HCT116 (cell line): ENCODE results near the gene LPCAT2. TPM values are rescaled to one million over a fixed set of nuclear protein-coding genes. Genes with fewer than 3 reads are reported as not detected.

Experiments used
- ATAC-seq: fragments of 200-7000 bp; cut with Tn5 transposase; 2 replicates; pipeline ENCODE4 v1.9.1; 2020; ENCODE audit warnings: mild to moderate bottlenecking, moderate library complexity
- BruUV-seq: library from RNA; stranded (reverse); fragments of 400-500 nt; replicated peaks from 2 replicates; lab custom pipeline; 2021; lab: Mats Ljungman, UMichigan
- CTCF ChIA-PET: fragments of 300-600 bp; sonication (Branson Sonifier 250); formaldehyde crosslinking; loops from one replicate; lab custom pipeline; 2021; ENCODE audit warnings: antibody characterized with exemption; lab: Charles Lee
- POLR2A ChIA-PET: fragments of 300-600, 350-600 bp; sonication (Branson Sonifier 250); formaldehyde crosslinking; loops from one replicate; lab custom pipeline; 2021; ENCODE audit warnings: antibody characterized with exemption; lab: Charles Lee
- RAD21 ChIA-PET, 2 experiments: fragments of 300-600 bp; sonication (Branson Sonifier 250); formaldehyde crosslinking; loops; one replicate each; lab custom pipeline; 2023; ENCODE audit warnings: low total read pairs in 2 of 2; ENCODE audit not compliant: uncharacterized antibody in 2 of 2, unreplicated experiment in 2 of 2, low non-redundant PET in 1 of 2; lab: Charles Lee
- DNase-seq: peaks from one replicate; pipeline ENCODE4 v3.0.0-alpha.2; 2010; ENCODE audit warnings: low read depth, low spot score
- H2AFZ ChIP-seq: fragments of 200-600 bp; shearing (Covaris generic), sonication (generic); 2 replicates; pipeline ENCODE4 v1.6.1; 2017; ENCODE audit warnings: low read depth, mixed run types, mixed read lengths, antibody characterized with exemption, low read length; ENCODE audit not compliant: poor library complexity, severe bottlenecking
- H3K27ac ChIP-seq: 2 replicates; pipeline ENCODE4 v1.5.1; 2012; ENCODE audit warnings: low read depth, low read length
- H3K27me3 ChIP-seq: fragments of 200-600 bp; sonication (generic); 2 replicates; pipeline ENCODE4 v1.6.1; 2016; ENCODE audit warnings: mixed run types, low read length, mixed read lengths; ENCODE audit not compliant: insufficient read depth
- H3K36me3 ChIP-seq, 2 experiments: fragments of 200-500 bp in 1 of 2; fragments of 200-600 bp in 1 of 2; sonication (Bioruptor generic) in 1 of 2; sonication (generic) in 1 of 2; 2 replicates each; pipeline versions ENCODE4 v1.5.1 to v1.6.1; 2014 to 2016; ENCODE audit warnings: low read length in 2 of 2, inconsistent platforms in 1 of 2, mixed read lengths in 1 of 2, mixed run types in 1 of 2; ENCODE audit not compliant: insufficient read depth in 2 of 2, control insufficient read depth in 1 of 2
- H3K4me1 ChIP-seq, 2 experiments: fragments of 200-600 bp in 1 of 2; sonication (generic) in 1 of 2; 2 replicates each; pipeline versions ENCODE4 v1.5.1 to v1.6.1; 2012 to 2017; ENCODE audit warnings: low read length in 2 of 2, inconsistent platforms in 1 of 2, mild to moderate bottlenecking in 1 of 2, mixed read lengths in 1 of 2, mixed run types in 1 of 2, moderate library complexity in 1 of 2; ENCODE audit not compliant: insufficient read depth in 2 of 2, control insufficient read depth in 1 of 2
- H3K4me2 ChIP-seq: fragments of 200-600 bp; sonication (generic); 2 replicates; pipeline ENCODE4 v1.6.1; 2017; ENCODE audit warnings: mixed run types, low read length, mixed read lengths
- H3K4me3 ChIP-seq, 2 experiments: fragments of 200-600 bp in 1 of 2; sonication (generic) in 1 of 2; replicated peaks in 1 of 2; 2 replicates each; pipeline ENCODE4 v1.5.1; 2011 to 2016; ENCODE audit warnings: low read length in 2 of 2, control low read depth in 1 of 2, low read depth in 1 of 2, mild to moderate bottlenecking in 1 of 2, mixed read lengths in 1 of 2, mixed run types in 1 of 2
- H3K79me2 ChIP-seq: fragments of 200-600 bp; sonication (generic); 2 replicates; pipeline ENCODE4 v1.6.1; 2017; ENCODE audit warnings: mild to moderate bottlenecking, mixed run types, low read length, moderate library complexity, mixed read lengths; ENCODE audit not compliant: insufficient read depth
- H3K9ac ChIP-seq: fragments of 200-600 bp; sonication (generic); 2 replicates; pipeline ENCODE4 v1.6.1; 2016; ENCODE audit warnings: low read length, mixed read lengths
- H3K9me2 ChIP-seq: fragments of 200-600 bp; sonication (generic), shearing (Covaris generic); 2 replicates; pipeline ENCODE4 v1.6.1; 2017; ENCODE audit warnings: mixed run types, mild to moderate bottlenecking, moderate library complexity; ENCODE audit not compliant: insufficient read depth
- H3K9me3 ChIP-seq, 2 experiments: fragments of 200-500 bp in 1 of 2; fragments of 200-600 bp in 1 of 2; sonication (Bioruptor generic) in 1 of 2; sonication (generic) in 1 of 2; 2 replicates each; pipeline ENCODE4 v1.6.1; 2014 to 2017; ENCODE audit warnings: low read length in 2 of 2, mixed read lengths in 2 of 2, inconsistent platforms in 1 of 2, low read depth in 1 of 2, mild to moderate bottlenecking in 1 of 2, mixed run types in 1 of 2, moderate library complexity in 1 of 2; ENCODE audit not compliant: control insufficient read depth in 1 of 2, insufficient read depth in 1 of 2
- H4K20me1 ChIP-seq: fragments of 200-600 bp; sonication (generic), shearing (Covaris generic); 2 replicates; pipeline ENCODE4 v1.6.1; 2017; ENCODE audit warnings: mixed run types, mild to moderate bottlenecking, moderate library complexity; ENCODE audit not compliant: insufficient read depth
- CBX3 ChIP-seq: IDR thresholded peaks from 2 replicates; pipeline ENCODE4 v1.6.1; 2012; ENCODE audit warnings: low read depth
- CEBPB ChIP-seq: IDR thresholded peaks from 2 replicates; pipeline ENCODE4 v1.6.1; 2012; ENCODE audit warnings: low read depth
- EGR1 ChIP-seq: IDR thresholded peaks from 2 replicates; pipeline ENCODE4 v1.6.1; 2012; ENCODE audit warnings: low read depth
- EZH2 ChIP-seq: fragments of 200-600 bp; sonication (generic); IDR thresholded peaks from 2 replicates; pipeline ENCODE4 v1.6.1; 2017; ENCODE audit warnings: antibody characterized with exemption, mixed run types
- EZH2phosphoT487 ChIP-seq: fragments of 200-600 bp; IDR thresholded peaks from 2 replicates; pipeline ENCODE4 v1.6.1; 2018; ENCODE audit warnings: antibody characterized with exemption, borderline replicate concordance
- FOSL1 ChIP-seq: IDR thresholded peaks from 2 replicates; pipeline ENCODE4 v1.6.1; 2012; ENCODE audit warnings: low read depth
- JUND ChIP-seq: IDR thresholded peaks from 2 replicates; pipeline ENCODE4 v1.6.1; 2012
- POLR2A ChIP-seq: IDR thresholded peaks from 2 replicates; pipeline ENCODE4 v1.7.0; 2011; ENCODE audit warnings: borderline replicate concordance; ENCODE audit not compliant: insufficient read depth, insufficient read length; ENCODE audit errors: extremely low read depth
- SIN3A ChIP-seq: IDR thresholded peaks from 2 replicates; pipeline ENCODE4 v1.6.1; 2012; ENCODE audit warnings: low read depth
- SP1 ChIP-seq: IDR thresholded peaks from 2 replicates; pipeline ENCODE4 v1.6.1; 2012; ENCODE audit warnings: low read depth
- SRF ChIP-seq: IDR thresholded peaks from 2 replicates; pipeline ENCODE4 v1.6.1; 2012; ENCODE audit warnings: low read depth
- TCF7L2 ChIP-seq: IDR thresholded peaks from 2 replicates; pipeline ENCODE4 v1.7.0; 2011; ENCODE audit warnings: borderline replicate concordance, inconsistent platforms; ENCODE audit not compliant: insufficient read depth, insufficient read length; ENCODE audit errors: extremely low read depth
- YY1 ChIP-seq: IDR thresholded peaks from 2 replicates; pipeline ENCODE4 v1.6.1; 2011; ENCODE audit warnings: low read length, low read depth, moderate library complexity, mild to moderate bottlenecking; ENCODE audit not compliant: insufficient replicate concordance; ENCODE audit errors: extremely low read depth
- ZFX ChIP-seq: fragments of 450-650 bp; IDR thresholded peaks from 2 replicates; pipeline ENCODE4 v1.6.1; 2017
- ZNF274 ChIP-seq: fragments of 200-500 bp; sonication (Bioruptor generic); IDR thresholded peaks from 2 replicates; pipeline ENCODE4 v1.6.1; 2014; ENCODE audit warnings: mild to moderate bottlenecking, low read depth, low read length, inconsistent platforms
- intact Hi-C: fragments of 100-400 bp; cut with micrococcal nuclease; formaldehyde crosslinking; loops from 2 replicates; pipeline ENCODE4 v1.10.0; 2022
- total RNA-seq: library from RNA; stranded (reverse); gene quantifications from one replicate; pipeline ENCODE4 v1.2.1, GENCODE V29; 2021; ENCODE audit not compliant: unreplicated experiment
- TF ChIP-seq, protein P1 (sequence below): IDR thresholded peaks from 2 replicates; pipeline ENCODE4 v1.6.1; 2011; ENCODE audit warnings: mild to moderate bottlenecking, low read length, moderate library complexity; ENCODE audit not compliant: insufficient replicate concordance; ENCODE audit errors: extremely low read depth
- TF ChIP-seq, protein P2 (sequence below): IDR thresholded peaks from 2 replicates; pipeline ENCODE4 v1.6.1; 2012
- TF ChIP-seq, protein P3 (sequence below): IDR thresholded peaks from 2 replicates; pipeline ENCODE4 v1.6.1; 2012; ENCODE audit warnings: low read depth
- TF ChIP-seq, protein P4 (sequence below): IDR thresholded peaks from 2 replicates; pipeline ENCODE4 v1.6.1; 2012

LPCAT2 gene
- total RNA-seq, 1 experiment from 2014 or later: 13.1 TPM

DNA sequence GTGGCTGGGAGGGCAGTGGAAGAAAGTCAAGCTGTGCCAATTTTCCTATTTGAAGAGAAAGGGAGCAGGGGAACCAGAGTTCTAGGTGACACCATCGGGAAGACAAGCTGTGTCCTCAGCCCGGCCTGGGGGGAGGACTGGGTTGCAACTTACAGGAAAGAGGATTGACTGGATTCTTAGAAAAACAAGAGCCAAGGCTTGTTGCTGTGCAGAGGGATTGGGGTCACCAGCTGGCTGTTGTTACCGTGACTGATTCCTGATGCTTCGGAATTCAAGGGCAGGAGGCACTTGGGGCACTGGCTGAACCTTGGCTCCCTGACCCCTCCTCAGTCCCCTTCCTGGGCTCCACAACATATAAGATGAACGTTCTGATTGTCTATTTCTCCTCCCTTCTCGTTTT, 46.6 kb upstream of the LPCAT2 start:
- Histone ChIP-seq H4K20me1 (no peaks in the 10 kb centered on the region), H3K79me2 (no peaks in the 10 kb centered on the region), H3K9ac (no peak overlapping the region), H3K4me1 (no peaks in the 10 kb centered on the region), H3K4me3 (no peak overlapping the region), H3K27me3 (0 out of 2 replicates have a peak, but pooled peaks cover 5% of the 10 kb centered on the region), H3K4me2 (no peak overlapping the region), H3K9me2 (no peaks in the 10 kb centered on the region), H3K27ac (no peak overlapping the region), H3K36me3 (no peaks in the 10 kb centered on the region), H2AFZ (no peak overlapping the region), H3K9me3 (no peaks in the 10 kb centered on the region)
- DNase-seq (no peak), ATAC-seq (no peak)
- intact Hi-C loops: loop anchor here (10.0 kb wide), 2 partner anchors 863 to 1907 kb away; no protein-coding TSS in a partner anchor
- POLR2A ChIA-PET: no interaction called here
- TF ChIP-seq SP1: no peak
- no peak for TF ChIP-seq EGR1
- TF ChIP-seq CBX3: no peak
- no peak for TF ChIP-seq EZH2phosphoT487
- no peak for TF ChIP-seq ZFX
- no peak for TF ChIP-seq JUND
- TF ChIP-seq, protein P1, sequence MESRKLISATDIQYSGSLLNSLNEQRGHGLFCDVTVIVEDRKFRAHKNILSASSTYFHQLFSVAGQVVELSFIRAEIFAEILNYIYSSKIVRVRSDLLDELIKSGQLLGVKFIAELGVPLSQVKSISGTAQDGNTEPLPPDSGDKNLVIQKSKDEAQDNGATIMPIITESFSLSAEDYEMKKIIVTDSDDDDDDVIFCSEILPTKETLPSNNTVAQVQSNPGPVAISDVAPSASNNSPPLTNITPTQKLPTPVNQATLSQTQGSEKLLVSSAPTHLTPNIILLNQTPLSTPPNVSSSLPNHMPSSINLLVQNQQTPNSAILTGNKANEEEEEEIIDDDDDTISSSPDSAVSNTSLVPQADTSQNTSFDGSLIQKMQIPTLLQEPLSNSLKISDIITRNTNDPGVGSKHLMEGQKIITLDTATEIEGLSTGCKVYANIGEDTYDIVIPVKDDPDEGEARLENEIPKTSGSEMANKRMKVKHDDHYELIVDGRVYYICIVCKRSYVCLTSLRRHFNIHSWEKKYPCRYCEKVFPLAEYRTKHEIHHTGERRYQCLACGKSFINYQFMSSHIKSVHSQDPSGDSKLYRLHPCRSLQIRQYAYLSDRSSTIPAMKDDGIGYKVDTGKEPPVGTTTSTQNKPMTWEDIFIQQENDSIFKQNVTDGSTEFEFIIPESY: no peak
- no peak for TF ChIP-seq TCF7L2
- TF ChIP-seq, protein P2, sequence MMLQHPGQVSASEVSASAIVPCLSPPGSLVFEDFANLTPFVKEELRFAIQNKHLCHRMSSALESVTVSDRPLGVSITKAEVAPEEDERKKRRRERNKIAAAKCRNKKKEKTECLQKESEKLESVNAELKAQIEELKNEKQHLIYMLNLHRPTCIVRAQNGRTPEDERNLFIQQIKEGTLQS: no peak
- no peak for TF ChIP-seq EZH2
- TF ChIP-seq FOSL1: no peak
- TF ChIP-seq SRF: no peak
- TF ChIP-seq, protein P3, sequence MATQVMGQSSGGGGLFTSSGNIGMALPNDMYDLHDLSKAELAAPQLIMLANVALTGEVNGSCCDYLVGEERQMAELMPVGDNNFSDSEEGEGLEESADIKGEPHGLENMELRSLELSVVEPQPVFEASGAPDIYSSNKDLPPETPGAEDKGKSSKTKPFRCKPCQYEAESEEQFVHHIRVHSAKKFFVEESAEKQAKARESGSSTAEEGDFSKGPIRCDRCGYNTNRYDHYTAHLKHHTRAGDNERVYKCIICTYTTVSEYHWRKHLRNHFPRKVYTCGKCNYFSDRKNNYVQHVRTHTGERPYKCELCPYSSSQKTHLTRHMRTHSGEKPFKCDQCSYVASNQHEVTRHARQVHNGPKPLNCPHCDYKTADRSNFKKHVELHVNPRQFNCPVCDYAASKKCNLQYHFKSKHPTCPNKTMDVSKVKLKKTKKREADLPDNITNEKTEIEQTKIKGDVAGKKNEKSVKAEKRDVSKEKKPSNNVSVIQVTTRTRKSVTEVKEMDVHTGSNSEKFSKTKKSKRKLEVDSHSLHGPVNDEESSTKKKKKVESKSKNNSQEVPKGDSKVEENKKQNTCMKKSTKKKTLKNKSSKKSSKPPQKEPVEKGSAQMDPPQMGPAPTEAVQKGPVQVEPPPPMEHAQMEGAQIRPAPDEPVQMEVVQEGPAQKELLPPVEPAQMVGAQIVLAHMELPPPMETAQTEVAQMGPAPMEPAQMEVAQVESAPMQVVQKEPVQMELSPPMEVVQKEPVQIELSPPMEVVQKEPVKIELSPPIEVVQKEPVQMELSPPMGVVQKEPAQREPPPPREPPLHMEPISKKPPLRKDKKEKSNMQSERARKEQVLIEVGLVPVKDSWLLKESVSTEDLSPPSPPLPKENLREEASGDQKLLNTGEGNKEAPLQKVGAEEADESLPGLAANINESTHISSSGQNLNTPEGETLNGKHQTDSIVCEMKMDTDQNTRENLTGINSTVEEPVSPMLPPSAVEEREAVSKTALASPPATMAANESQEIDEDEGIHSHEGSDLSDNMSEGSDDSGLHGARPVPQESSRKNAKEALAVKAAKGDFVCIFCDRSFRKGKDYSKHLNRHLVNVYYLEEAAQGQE: no peak
- TF ChIP-seq ZNF274: no peak
- TF ChIP-seq, protein P4, sequence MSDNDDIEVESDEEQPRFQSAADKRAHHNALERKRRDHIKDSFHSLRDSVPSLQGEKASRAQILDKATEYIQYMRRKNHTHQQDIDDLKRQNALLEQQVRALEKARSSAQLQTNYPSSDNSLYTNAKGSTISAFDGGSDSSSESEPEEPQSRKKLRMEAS: no peak
- TF ChIP-seq CEBPB: no peak
- TF ChIP-seq SIN3A: no peak
- TF ChIP-seq POLR2A: no peak
- TF ChIP-seq YY1: no peak
- BruUV-seq: no TSS peak
- RAD21 ChIA-PET: no interaction called here
- CTCF ChIA-PET: interaction anchor here (1.5 kb wide), 1 partner anchor 239 kb away, joined by 5 read pairs; no protein-coding TSS in a partner anchor
